Measurements from ENCODE around the gene ZNF396.

The ZNF396 gene

GRCh38 chr18:35322486-35323458 lies 54.4 kb downstream of the ZNF396 start:
- no peaks in the 10 kb centered on the region for H4K20me1 ChIP-seq (ENCODE audit: low read depth, low read length)
- no peak for TF ChIP-seq EZH2phosphoT487 (conservative IDR thresholded peaks at IDR 0.05; ENCODE audit: low read length)
- TF ChIP-seq CTCF (IDR thresholded peaks at IDR 0.05; ENCODE audit: insufficient read depth, low read length, poor library complexity, severe bottlenecking), result no peak
- H3F3A ChIP-seq (ENCODE audit: insufficient read depth), result no peaks in the 10 kb centered on the region
- no peak overlapping the region for H2AFZ ChIP-seq (ENCODE audit: low read depth, low read length, severe bottlenecking)
- H3K9me3 ChIP-seq (ENCODE audit: insufficient read depth, low read length), result no peaks in the 10 kb centered on the region
- H3K79me2 ChIP-seq (ENCODE audit: insufficient read depth, low read length), result no peaks in the 10 kb centered on the region
- H3K4me3 ChIP-seq (ENCODE audit: insufficient read depth, low read length, poor library complexity, severe bottlenecking), result no peak overlapping the region
- no peaks in the 10 kb centered on the region for H3K36me3 ChIP-seq (ENCODE audit: low read length)
- H3K27ac ChIP-seq (ENCODE audit: low read depth, low read length), result no peak overlapping the region
- H3K9me2 ChIP-seq (replicated peaks; ENCODE audit: insufficient read depth, low read length), result no peaks in the 10 kb centered on the region
- no peaks in the 10 kb centered on the region for H3K27me3 ChIP-seq (ENCODE audit: low read length)
- H3K9ac ChIP-seq (ENCODE audit: low read length), result no peak overlapping the region
- H3K4me2 ChIP-seq (ENCODE audit: low read depth, low read length, poor library complexity, severe bottlenecking), result no peak overlapping the region

Measured in SU-DHL-6 (cell line).